HG03521 (cell line): ENCODE data around the gene UNC5C.

Source experiments
- ATAC-seq: cut with Tn5 transposase; IDR thresholded peaks from one replicate; pipeline ENCODE4 v1.9.1; 2021; ENCODE audit warnings: mild to moderate bottlenecking, moderate library complexity; ENCODE audit not compliant: unreplicated experiment

UNC5C gene

GRCh38 chr4:95548738-95549245 lies at the start of gene UNC5C:
Gene UNC5C (minus strand): TSS chr4:95548973.
- peak; percentile 4 for ATAC-seq

DNA sequence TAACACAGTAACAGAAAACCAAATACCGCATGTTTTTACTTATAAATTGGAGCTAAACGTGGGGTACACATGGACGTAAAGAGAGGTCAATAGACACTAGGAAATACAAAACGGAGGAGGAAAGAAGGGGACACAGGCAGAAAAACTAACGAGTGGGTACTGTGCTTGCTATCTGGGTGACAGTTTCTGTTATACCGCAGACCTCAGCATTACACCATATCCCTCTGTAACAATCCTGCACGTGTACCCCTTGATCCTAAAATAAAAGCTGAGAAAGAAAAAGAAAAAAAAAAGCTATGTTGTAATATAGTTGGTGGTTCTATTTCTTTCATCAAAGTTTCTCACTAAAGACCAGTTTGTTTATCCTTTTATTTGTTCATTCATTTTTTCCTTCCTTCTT lies 47.9 kb upstream of the UNC5C start:
- no peak for ATAC-seq

DNA sequence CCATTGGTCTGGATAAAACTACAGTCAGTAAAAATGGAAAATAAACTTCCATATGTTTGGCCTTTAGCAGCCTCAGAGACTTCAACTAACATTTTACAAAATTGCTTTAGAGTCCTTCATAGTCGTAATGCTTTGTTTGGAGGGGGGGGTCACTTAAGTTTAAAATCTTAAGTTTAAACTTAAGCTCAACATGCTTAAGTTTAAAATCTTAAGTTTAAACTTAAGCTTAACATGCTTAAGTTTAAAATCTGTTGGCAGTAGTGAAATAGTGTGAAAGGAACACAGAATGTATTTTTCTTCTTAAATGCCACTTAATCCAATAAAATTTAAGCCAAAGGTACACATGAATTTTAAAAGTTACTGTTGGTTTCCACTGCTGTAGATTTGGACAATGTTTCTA lies 45.9 kb upstream of the UNC5C start:
- ATAC-seq: no peak

DNA sequence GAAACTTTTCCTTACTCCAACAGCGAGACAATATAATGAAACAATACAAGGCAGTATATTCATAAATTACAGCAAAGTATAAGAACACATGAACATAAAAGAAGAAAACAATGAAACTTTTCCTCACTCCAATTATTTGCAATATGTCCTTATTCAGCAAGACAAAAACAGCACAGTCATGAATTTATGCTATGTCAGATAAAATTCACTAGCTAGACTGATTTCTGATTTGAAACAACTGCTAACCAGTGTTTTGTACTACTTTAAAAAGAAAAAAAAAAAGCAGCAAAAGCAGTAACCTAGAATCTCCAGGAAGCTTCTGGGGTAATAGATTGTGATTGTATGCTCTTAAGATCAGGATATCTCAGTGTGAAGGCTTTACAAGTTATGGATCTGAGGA lies 45.2 kb upstream of the UNC5C start:
- ATAC-seq: no peak

GRCh38 chr4:95591278-95591677 lies 42.5 kb upstream of the UNC5C start:
- ATAC-seq: no peak

- ATAC-seq: no peak
These were observed 41.8 kb upstream of the UNC5C start for GRCh38 chr4:95590615-95591014.

DNA sequence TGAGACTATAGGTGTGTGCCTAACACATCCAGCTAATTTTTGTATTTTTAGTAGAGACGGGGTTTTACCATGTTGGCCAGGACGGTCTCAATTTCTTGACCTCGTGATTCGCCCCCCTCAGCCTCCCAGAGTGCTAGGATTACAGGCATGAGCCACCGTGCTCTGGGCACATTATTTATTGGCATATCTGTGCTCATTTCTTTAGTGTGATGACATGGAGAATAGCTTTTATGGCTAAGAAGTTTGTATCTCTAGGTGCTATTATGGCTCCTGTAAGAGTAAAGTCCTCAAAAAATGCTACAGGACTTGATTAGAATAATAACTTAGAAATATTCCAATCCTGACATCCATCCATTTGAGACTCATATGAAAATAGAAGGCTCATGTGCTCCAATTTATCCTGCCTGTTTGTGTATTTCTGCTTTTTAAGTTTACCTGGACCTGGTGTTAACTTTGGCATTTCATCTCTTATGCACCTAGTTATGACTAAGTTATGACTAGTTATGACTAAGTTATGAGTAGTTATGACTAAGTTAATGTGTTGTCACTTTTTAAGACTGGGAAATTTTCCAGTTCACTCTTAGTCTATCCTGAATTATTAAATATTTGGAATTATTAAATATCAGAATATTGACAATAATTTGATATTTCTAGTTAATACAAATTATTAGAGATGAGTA lies 36.4 kb upstream of the UNC5C start:
- no peak for ATAC-seq

DNA sequence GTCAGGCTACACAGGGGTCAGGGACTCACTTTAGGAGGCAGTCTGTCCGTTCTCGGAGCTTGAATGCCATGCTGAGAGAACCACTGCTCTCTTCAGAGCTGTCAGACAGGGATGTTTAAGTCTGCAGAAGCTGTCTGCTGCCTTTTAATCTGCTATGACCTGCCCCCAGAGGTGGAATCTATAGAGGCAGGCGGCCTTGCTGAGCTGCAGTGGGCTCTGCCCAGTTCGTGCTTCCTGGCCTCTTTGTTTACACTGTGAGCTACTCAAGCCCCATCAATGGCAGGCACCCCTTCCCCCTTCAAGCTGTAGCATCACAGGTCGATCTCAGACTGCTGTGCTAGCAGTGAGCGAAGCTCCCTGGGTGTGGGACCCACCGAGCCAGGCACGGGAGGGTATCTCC lies 31.5 kb upstream of the UNC5C start:
- no peak for ATAC-seq

- ATAC-seq: no peak
These were observed 23.7 kb upstream of the UNC5C start for GRCh38 chr4:95572304-95572991.

DNA sequence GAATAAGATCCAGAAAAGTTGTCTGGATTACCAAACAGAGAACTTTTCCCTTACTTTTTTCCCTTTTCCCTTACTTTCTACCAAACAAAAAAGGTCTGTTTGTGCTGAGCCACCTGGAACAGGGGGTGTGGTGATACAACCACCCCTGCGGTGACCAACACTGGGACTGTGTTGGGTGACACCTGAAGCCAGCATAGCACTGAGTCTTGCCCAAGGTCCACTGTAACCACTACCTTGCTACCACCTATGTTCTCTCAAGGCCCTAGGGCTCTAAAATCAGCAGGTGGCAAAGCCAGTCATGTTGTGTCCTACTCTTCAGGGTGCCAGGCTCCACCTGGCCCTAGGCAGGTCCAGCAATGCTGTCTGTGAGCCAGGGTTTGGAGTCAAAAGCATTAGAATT lies 22.8 kb upstream of the UNC5C start:
- ATAC-seq: no peak

DNA sequence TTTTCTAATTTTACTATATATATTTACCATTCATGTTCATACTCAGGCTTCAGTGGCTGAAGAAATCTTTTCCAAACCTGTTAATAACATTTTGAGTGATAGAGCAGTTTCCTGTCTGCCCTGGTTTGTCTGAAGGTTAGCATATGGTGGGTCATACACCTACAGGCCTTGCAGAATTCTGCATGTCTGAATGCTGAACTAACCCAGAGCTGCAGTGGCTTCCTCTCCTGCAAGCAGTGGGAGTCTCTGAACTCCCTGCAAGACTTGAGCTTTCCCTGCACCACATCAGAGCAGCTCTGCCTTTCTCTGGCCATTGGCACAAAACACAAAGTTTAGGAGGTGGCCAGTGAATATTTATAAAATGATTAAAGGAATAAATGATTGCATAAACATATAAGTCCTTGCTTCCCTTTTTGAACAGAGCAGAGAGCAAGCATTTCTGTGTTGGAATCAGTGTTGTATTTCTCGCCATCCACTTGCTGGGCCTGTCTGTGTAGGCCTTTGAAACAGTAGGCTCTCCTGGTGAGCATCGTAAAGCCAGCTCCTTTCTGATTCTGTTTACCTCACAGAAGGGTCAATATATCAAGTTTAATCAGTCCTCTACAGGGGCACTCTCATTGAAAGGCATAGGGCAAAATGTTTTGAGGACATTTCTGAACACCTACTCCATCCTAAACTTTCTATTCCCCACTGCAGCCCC lies 15.0 kb upstream of the UNC5C start:
- no peak for ATAC-seq

- no peak for ATAC-seq
These were observed 12.0 kb upstream of the UNC5C start for GRCh38 chr4:95560774-95561173.

DNA sequence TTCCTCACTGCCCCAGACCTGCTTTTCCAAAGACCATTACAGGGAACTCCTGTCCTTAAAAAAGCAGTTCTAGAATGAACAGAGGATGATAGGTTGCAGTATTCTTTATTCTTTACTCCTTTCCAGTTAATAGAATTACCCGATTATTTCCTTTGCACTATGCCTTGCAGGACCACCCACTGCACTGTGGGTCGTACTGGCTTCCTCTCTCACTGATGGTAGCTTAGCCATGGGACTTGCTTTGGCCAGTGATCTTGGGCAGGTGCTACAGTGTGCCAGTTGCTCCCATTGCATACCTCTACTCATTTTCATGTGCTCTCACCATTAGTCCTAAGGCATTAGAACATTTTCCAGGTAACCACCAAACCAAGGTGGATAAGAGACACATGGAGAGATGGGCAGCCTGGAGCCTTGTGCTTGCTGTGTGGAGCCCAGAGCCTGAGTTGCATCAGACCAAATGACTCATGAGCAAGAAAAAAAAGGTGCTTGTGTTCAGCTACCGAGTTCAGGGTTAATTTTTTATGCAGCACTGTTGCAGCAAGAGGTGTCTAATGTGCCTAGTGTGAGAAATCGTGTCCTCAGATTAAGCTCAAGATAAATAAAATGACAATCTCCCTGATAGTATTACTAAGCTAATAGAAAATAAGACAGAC lies 7.6 kb upstream of the UNC5C start:
- no peak for ATAC-seq

- no peak for ATAC-seq
These were observed 4.3 kb upstream of the UNC5C start for GRCh38 chr4:95552942-95553550.

- no peak for ATAC-seq
These were observed 2.9 kb upstream of the UNC5C start for GRCh38 chr4:95551653-95552052.

GRCh38 chr4:95550115-95550987 lies 1.6 kb upstream of the UNC5C start:
- ATAC-seq: no peak

- peak; percentile 88 for ATAC-seq
These were observed 707 bp upstream of the UNC5C start for GRCh38 chr4:95549246-95550114.

DNA sequence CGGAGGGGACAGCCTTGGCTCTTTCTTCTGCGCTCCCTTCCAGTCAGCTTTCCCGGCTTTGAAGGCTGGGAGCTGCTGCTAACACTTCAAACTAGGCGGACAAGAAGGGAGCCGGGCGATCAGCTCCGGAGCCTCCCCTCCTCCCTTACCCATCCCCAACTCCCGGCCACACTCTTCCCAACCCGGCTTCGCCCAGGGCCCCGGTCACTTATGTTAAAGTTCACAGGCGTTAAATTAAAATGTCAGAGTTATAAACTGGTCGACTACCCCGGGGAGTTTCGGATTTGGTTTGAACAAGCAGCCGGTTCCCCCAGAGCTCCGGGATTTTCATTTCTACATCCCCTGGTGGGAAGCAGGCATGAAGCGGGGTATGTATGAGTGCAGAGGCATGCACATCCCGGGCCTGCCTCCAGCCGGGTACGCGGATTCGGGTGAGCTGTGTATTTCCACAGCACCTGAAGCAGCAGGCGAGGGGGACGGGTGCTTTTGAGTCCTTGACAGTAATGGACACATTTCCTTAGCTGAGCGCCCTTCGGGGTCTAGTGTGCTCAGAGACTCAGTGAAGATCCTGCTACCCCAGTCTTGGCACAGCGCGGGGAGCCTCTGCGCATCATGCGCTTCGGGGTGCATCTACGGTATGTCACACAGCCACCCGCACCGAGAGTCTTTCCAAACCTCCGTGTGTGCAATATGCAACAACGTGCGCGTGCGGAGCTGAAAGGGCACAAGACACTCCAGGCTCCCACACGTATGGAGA lies 880 bp downstream of the UNC5C start:
- ATAC-seq: no peak
